ENCODE data around the gene THOC6. TPM values are rescaled to one million over a fixed set of nuclear protein-coding genes. Genes with fewer than 3 reads are reported as not detected.

Gene THOC6
- total RNA-seq, 6 experiments from 2014 or later, result 7.7 to 15.7 (median 9.7) TPM

DNA sequence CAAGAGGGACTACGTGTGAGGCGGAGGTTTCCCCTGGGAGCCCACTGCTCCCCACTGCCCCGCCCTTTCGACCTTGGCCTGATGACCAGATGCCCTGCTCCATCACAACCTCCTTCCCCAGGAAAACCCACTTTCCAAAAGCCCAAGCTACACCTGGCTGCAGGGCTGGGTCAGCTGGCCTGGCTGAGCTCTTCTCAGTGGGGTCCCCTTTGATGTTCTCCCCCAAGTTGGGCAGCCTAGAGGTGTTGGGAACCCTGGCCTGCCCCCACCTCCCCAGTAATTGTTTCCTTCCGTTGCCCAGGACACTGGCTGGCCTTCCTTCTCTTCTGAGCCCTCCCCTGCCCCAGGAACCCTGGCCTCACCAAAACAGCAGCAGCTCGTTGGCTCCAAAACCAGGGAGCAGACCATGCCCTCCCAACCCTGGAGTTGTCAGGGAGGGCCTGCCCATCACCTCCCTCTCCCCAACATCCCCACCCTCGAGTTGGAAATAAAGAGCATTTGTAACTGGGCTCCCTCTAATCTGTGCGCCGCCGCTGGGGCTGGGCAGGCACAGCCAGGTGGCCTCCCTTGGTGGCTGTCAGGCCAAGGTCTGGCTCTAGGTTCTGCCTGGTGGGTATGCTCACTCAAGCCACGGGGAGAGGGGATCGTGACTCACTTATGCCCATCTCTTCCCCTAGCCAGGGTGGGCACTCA, 9.7 kb upstream of the THOC6 start:
- intact Hi-C loops (cut with DNase I), result no loop called here
- no peak for DNase-seq
- ATAC-seq, result no peak
- Histone ChIP-seq H3K27ac (no peak overlapping the region), H3K9me3 (no peaks in the 10 kb centered on the region), H3K36me3 (no peaks in the 10 kb centered on the region), H3K4me3 (no peak overlapping the region), H3K27me3 (no peaks in the 10 kb centered on the region), H3K4me1 (peaks cover 0 to 5% (median 0%) of the 10 kb centered on the region in 4 donors)
- 53% methylated on average over 5 of the region's 12 CpGs for WGBS (ENCODE audit: insufficient coverage, low coverage, low lambda C conversion rate, missing lambda C conversion rate)
- no peak for TF ChIP-seq POLR2A (IDR thresholded peaks at IDR 0.05)
- TF ChIP-seq, protein P1, sequence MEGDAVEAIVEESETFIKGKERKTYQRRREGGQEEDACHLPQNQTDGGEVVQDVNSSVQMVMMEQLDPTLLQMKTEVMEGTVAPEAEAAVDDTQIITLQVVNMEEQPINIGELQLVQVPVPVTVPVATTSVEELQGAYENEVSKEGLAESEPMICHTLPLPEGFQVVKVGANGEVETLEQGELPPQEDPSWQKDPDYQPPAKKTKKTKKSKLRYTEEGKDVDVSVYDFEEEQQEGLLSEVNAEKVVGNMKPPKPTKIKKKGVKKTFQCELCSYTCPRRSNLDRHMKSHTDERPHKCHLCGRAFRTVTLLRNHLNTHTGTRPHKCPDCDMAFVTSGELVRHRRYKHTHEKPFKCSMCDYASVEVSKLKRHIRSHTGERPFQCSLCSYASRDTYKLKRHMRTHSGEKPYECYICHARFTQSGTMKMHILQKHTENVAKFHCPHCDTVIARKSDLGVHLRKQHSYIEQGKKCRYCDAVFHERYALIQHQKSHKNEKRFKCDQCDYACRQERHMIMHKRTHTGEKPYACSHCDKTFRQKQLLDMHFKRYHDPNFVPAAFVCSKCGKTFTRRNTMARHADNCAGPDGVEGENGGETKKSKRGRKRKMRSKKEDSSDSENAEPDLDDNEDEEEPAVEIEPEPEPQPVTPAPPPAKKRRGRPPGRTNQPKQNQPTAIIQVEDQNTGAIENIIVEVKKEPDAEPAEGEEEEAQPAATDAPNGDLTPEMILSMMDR (IDR thresholded peaks at IDR 0.05), result no peak

DNA sequence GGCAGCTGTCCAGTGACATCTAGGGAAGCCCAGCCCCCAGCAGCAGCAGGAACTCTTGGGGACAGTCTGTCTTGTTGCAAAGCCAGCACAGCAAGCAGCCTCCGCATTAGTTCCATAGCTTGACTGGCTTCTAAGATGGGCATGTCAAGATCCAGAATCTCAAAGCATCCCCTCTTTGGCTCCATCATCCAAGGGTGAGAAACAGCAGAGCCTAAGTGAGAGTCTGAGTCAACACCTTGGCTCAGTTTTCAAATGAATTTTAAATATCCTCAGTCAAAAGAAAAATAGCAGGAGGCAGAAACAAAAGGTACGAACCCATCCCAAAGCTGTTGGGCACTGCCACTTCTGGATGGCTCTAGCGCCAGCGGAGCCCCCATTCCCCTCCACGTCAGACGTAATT, 8.9 kb upstream of the THOC6 start:
- peaks cover 0 to 11% (median 2%) of the 10 kb centered on the region in 4 donors for H3K4me1 ChIP-seq
- intact Hi-C loops (cut with DNase I), result no loop called here
- TF ChIP-seq POLR2A (IDR thresholded peaks at IDR 0.05), result no peak
- TF ChIP-seq, protein P1 (IDR thresholded peaks at IDR 0.05), result no peak
- no peaks in the 10 kb centered on the region for H3K27me3 ChIP-seq
- H3K36me3 ChIP-seq, result no peaks in the 10 kb centered on the region
- no peak overlapping the region for H3K4me3 ChIP-seq
- H3K9me3 ChIP-seq, result no peaks in the 10 kb centered on the region
- DNase-seq (no peak), ATAC-seq (no peak)
- 85% methylated on average over 6 of the region's 6 CpGs for WGBS (ENCODE audit: insufficient coverage, low coverage, low lambda C conversion rate, missing lambda C conversion rate)
- H3K27ac ChIP-seq, result no peak overlapping the region

DNA sequence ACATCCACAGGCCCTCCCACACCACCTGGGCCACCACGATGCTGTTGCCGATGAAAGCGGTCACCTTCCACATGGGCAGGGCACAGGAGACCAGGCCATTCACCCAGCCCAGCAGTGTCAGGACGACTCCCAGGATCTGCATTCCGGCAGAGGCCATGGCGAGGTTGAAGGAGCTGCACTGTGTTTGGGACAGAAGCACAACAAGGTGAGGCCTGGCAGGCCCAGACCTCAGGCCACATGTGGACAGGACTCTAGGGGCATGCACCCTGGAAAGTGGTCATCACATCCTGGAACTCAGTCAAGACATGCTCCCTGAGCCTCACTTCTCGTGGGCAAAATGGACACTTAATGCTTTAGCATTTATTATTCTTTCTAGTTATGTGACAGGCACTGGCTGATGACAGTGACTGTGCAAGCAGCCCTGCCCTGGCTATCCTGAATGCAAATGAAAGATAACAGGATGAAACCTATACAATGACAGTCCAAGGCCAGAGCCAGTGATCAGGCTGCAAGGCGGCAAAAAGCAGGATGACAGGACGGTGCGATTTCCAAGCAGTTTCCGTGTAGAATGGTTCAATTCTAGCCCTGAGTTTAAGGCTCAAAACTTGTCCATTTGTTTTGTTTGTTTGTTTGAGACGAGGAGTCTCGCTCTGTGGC, 7.8 kb upstream of the THOC6 start:
- H3K36me3 ChIP-seq, result no peaks in the 10 kb centered on the region
- H3K27me3 ChIP-seq, result no peaks in the 10 kb centered on the region
- no peak for DNase-seq
- H3K9me3 ChIP-seq, result no peaks in the 10 kb centered on the region
- H3K4me3 ChIP-seq, result no peak overlapping the region
- no peak for ATAC-seq
- TF ChIP-seq POLR2A (IDR thresholded peaks at IDR 0.05), result no peak
- TF ChIP-seq, protein P1 (IDR thresholded peaks at IDR 0.05), result no peak
- peaks cover 0 to 17% (median 2%) of the 10 kb centered on the region in 4 donors for H3K4me1 ChIP-seq
- no peak overlapping the region for H3K27ac ChIP-seq
- 78% methylated on average over 4 of the region's 13 CpGs for WGBS (ENCODE audit: insufficient coverage, low coverage, low lambda C conversion rate, missing lambda C conversion rate)
- intact Hi-C loops (cut with DNase I), result no loop called here

GRCh38 chr16:3017344-3017743, 6.5 kb upstream of the THOC6 start:
- WGBS (ENCODE audit: insufficient coverage, low coverage, low lambda C conversion rate, missing lambda C conversion rate), result 89% methylated on average over 9 of the region's 20 CpGs
- Histone ChIP-seq H3K4me3 (no peak overlapping the region), H3K4me1 (peaks cover 0 to 17% (median 7%) of the 10 kb centered on the region in 4 donors), H3K9me3 (no peaks in the 10 kb centered on the region), H3K27ac (no peak overlapping the region), H3K27me3 (no peaks in the 10 kb centered on the region), H3K36me3 (no peaks in the 10 kb centered on the region)
- no peak for TF ChIP-seq POLR2A (IDR thresholded peaks at IDR 0.05)
- TF ChIP-seq, protein P1 (IDR thresholded peaks at IDR 0.05), result no peak
- intact Hi-C loops (cut with DNase I), result no loop called here
- DNase-seq, result no peak
- no peak for ATAC-seq
